HEK293 (cell line): ENCODE measurements around the gene CDCA8.
"Not testable (repeated sequence)": the region's sequence is repeated elsewhere in the genome, so short reads cannot be mapped to it uniquely, and the experiment has no call there.

Experiments
- CTCF ChIA-PET: fragments of 350-600 bp; formaldehyde crosslinking; extraction: SDS; loops from one replicate; lab custom pipeline; 2021; ENCODE audit warnings: antibody characterized with exemption; lab: Yijun Ruan, JAX
- POLR2A ChIA-PET: fragments of 300-600 bp; formaldehyde crosslinking; extraction: SDS; loops from one replicate; lab custom pipeline; 2020; ENCODE audit warnings: antibody characterized with exemption, inconsistent platforms; lab: Yijun Ruan, JAX
- H3K27ac ChIP-seq: fragments of 200-500 bp; sonication (Bioruptor generic); 2 replicates; pipeline ENCODE4 v1.5.1; 2014; ENCODE audit warnings: low read depth, low read length, control low read depth, inconsistent platforms; ENCODE audit errors: extremely low read depth
- H3K36me3 ChIP-seq, 2 experiments: fragments of 200-500 bp in 1 of 2; sonication (Bioruptor generic) in 1 of 2; 1 replicate in 1 of 2; 2 replicates in 1 of 2; pipeline ENCODE4 v1.5.1; 2014 to 2017; ENCODE audit warnings: inconsistent platforms in 2 of 2, low read length in 2 of 2; ENCODE audit not compliant: control insufficient read depth in 2 of 2, insufficient read depth in 1 of 2
- H3K4me1 ChIP-seq: fragments of 200-500 bp; sonication (Bioruptor generic); 2 replicates; pipeline ENCODE4 v1.5.1; 2014; ENCODE audit warnings: mild to moderate bottlenecking, low read length, inconsistent platforms; ENCODE audit not compliant: control insufficient read depth, insufficient read depth
- H3K4me3 ChIP-seq: 2 replicates; pipeline ENCODE4 v1.5.1; 2011; ENCODE audit warnings: low read depth, mild to moderate bottlenecking, control low read depth, low read length, moderate library complexity
- H3K9me3 ChIP-seq: fragments of 200-500 bp; sonication (Bioruptor generic); 2 replicates; pipeline ENCODE4 v1.5.1; 2014; ENCODE audit warnings: low read depth, low read length, inconsistent platforms; ENCODE audit not compliant: control insufficient read depth, insufficient read depth
- GFI1B ChIP-seq: fragments of 450-650 bp; formaldehyde crosslinking; IDR thresholded peaks from 2 replicates; pipeline ENCODE4 v1.5.1; 2016; ENCODE audit warnings: missing biosample characterization, missing genetic modification characterization
- MEIS1 ChIP-seq: sonication (generic); formaldehyde crosslinking; IDR thresholded peaks from 2 replicates; pipeline ENCODE4 v1.8.1; 2022; ENCODE audit warnings: missing genetic modification reagents, mild to moderate bottlenecking, borderline replicate concordance
- SALL2 ChIP-seq: fragments of 450-650 bp; formaldehyde crosslinking; IDR thresholded peaks from 2 replicates; pipeline ENCODE4 v1.5.0; 2017; ENCODE audit warnings: missing biosample characterization, mild to moderate bottlenecking, missing genetic modification characterization, borderline replicate concordance
- SETDB1 ChIP-seq: IDR thresholded peaks from one replicate; pipeline ENCODE4 v1.6.1; 2017; ENCODE audit warnings: mild to moderate bottlenecking, low read length, moderate library complexity, mixed read lengths; ENCODE audit not compliant: insufficient read length
- TRIM28 ChIP-seq: IDR thresholded peaks from 2 replicates; pipeline ENCODE4 v1.6.1; 2011; ENCODE audit warnings: low read length, control low read depth, borderline replicate concordance
- WT1 ChIP-seq: fragments of 450-650 bp; formaldehyde crosslinking; IDR thresholded peaks from 2 replicates; pipeline ENCODE4 v1.5.1; 2016; ENCODE audit warnings: missing biosample characterization, missing genetic modification characterization
- ZFHX2 ChIP-seq: fragments of 450-650 bp; formaldehyde crosslinking; conservative IDR thresholded peaks from 2 replicates; pipeline ENCODE4 v1.5.1; 2016; ENCODE audit warnings: missing biosample characterization, missing genetic modification characterization
- ZFP41 ChIP-seq: fragments of 450-650 bp; formaldehyde crosslinking; IDR thresholded peaks from 2 replicates; pipeline ENCODE4 v1.5.1; 2016; ENCODE audit warnings: missing biosample characterization, missing genetic modification characterization, borderline replicate concordance
- ZIC2 ChIP-seq: fragments of 450-650 bp; formaldehyde crosslinking; IDR thresholded peaks from 2 replicates; pipeline ENCODE4 v1.5.1; 2016; ENCODE audit warnings: missing biosample characterization, missing genetic modification characterization
- ZNF121 ChIP-seq: fragments of 450-650 bp; formaldehyde crosslinking; IDR thresholded peaks from 2 replicates; pipeline ENCODE4 v1.5.1; 2016; ENCODE audit warnings: missing biosample characterization, missing genetic modification characterization
- ZNF211 ChIP-seq: fragments of 450-650 bp; formaldehyde crosslinking; IDR thresholded peaks from 2 replicates; pipeline ENCODE4 v1.5.1; 2016; ENCODE audit warnings: low read depth, missing biosample characterization, missing genetic modification characterization
- ZNF391 ChIP-seq: fragments of 450-650 bp; formaldehyde crosslinking; IDR thresholded peaks from 2 replicates; pipeline ENCODE4 v1.5.1; 2016; ENCODE audit warnings: low read depth, missing biosample characterization, missing genetic modification characterization, borderline replicate concordance
- ZNF530 ChIP-seq: fragments of 450-650 bp; formaldehyde crosslinking; IDR thresholded peaks from 2 replicates; pipeline ENCODE4 v1.5.1; 2016; ENCODE audit warnings: low read depth, missing biosample characterization, missing genetic modification characterization
- ZNF777 ChIP-seq: fragments of 450-650 bp; formaldehyde crosslinking; IDR thresholded peaks from 2 replicates; pipeline ENCODE4 v1.5.1; 2017; ENCODE audit warnings: missing biosample characterization, missing genetic modification characterization, borderline replicate concordance
- ZSCAN16 ChIP-seq: fragments of 450-650 bp; formaldehyde crosslinking; IDR thresholded peaks from 2 replicates; pipeline ENCODE4 v1.5.1; 2016; ENCODE audit warnings: missing biosample characterization, missing genetic modification characterization
- TF ChIP-seq, protein P1 (sequence below): fragments of 450-650 bp; formaldehyde crosslinking; IDR thresholded peaks from 2 replicates; pipeline ENCODE4 v1.5.1; 2016; ENCODE audit warnings: missing biosample characterization, missing genetic modification characterization, borderline replicate concordance
- TF ChIP-seq, protein P2 (sequence below): fragments of 450-650 bp; formaldehyde crosslinking; IDR thresholded peaks from 2 replicates; pipeline ENCODE4 v1.5.1; 2016; ENCODE audit warnings: missing biosample characterization, missing genetic modification characterization
- TF ChIP-seq, protein P3 (sequence below): fragments of 450-650 bp; formaldehyde crosslinking; IDR thresholded peaks from 2 replicates; pipeline ENCODE4 v1.5.1; 2016; ENCODE audit warnings: missing biosample characterization, missing genetic modification characterization
- TF ChIP-seq, protein P4 (sequence below): fragments of 450-650 bp; formaldehyde crosslinking; IDR thresholded peaks from 2 replicates; pipeline ENCODE4 v1.5.1; 2017; ENCODE audit warnings: missing biosample characterization, missing genetic modification characterization

Gene CDCA8

DNA sequence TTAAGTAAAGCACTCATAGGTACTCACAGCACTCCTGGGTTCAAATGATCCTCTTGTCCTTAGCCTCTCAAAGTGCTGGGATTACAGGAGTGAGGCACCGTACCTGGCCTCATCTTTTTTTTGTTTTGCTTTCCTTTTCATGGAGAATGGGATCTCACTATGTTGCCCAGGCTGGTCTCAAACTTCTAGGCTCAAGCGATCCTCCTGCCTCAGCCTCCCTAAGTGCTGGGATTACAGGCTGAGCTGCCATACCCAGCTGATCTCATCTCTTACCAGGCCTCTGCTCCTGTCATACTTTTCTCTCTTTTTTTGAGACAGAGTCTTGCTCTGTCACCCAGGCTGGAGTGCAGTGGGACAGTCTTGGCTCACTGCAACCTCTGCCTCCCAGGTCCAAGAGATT lies 4.6 kb upstream of the CDCA8 start:
- POLR2A ChIA-PET: interaction anchor here (1.2 kb wide), 1 partner anchor 172 kb away, joined by 4 read pairs; the partner anchor contains the start of gene MTF1
- H3K27ac ChIP-seq, H3K9me3 ChIP-seq, CTCF ChIA-PET: not testable (repeated sequence)
- peak; percentile 89 for TF ChIP-seq ZNF121 (tag by site-specific recombination)
- TF ChIP-seq, all 188 proteins: peak for 1; not testable (repeated sequence) for 187
- peaks cover 15 to 62% of the 10 kb centered on the region in 2 experiments; a peak in 2 of 3 replicates for H3K36me3 ChIP-seq
- H3K4me3 ChIP-seq, H3K4me1 ChIP-seq: not testable (repeated sequence)

DNA sequence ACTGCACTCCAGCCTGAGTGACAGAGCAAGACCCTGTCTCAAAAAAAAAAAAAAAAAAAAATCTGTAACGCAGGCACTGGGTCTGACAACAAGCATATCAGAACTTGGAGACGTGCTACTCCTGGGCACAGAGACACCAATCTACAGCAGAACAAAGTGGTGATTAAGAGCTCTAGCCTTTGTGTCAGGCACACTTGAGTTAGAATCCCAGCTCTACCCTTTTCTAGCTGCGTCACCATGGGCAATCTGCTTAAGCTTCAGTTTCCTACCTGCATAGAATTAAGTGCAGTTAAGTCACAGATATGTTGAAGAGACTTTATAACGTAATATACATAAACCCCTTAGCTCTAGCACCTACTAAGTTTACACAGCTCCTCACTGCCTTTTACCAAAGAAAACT lies 3.4 kb upstream of the CDCA8 start:
- Histone ChIP-seq H3K4me3 (no peak overlapping the region), H3K4me1 (peaks cover 6% of the 10 kb centered on the region; the same call in 1 of the 2 replicates), H3K36me3 (peaks cover 15 to 52% of the 10 kb centered on the region in 2 experiments; a peak in 2 of 3 replicates), H3K27ac (no peak overlapping the region), H3K9me3 (no peaks in the 10 kb centered on the region)
- ChIA-PET POLR2A (interaction anchor here (0.8 to 5.6 kb wide), 5 partner anchors 88 to 174 kb away, joined by 4 to 50 read pairs (median 9); partner anchors contain the start of genes C1orf122, MEAF6, MTF1 and YRDC), CTCF (interaction anchor here (0.7 to 1.8 kb wide), 4 partner anchors 86 to 1113 kb away, joined by 3 to 11 read pairs (median 4); partner anchors contain the start of gene MTF1)
- TF ChIP-seq GFI1B (tag by site-specific recombination): no peak
- TF ChIP-seq SALL2 (tag by site-specific recombination): no peak
- no peak for TF ChIP-seq ZNF211 (tag by site-specific recombination)
- TF ChIP-seq ZNF777 (tag by site-specific recombination): no peak
- TF ChIP-seq ZNF530 (tag by site-specific recombination): no peak
- no peak for TF ChIP-seq ZSCAN16 (tag by site-specific recombination)
- TF ChIP-seq, protein P1, sequence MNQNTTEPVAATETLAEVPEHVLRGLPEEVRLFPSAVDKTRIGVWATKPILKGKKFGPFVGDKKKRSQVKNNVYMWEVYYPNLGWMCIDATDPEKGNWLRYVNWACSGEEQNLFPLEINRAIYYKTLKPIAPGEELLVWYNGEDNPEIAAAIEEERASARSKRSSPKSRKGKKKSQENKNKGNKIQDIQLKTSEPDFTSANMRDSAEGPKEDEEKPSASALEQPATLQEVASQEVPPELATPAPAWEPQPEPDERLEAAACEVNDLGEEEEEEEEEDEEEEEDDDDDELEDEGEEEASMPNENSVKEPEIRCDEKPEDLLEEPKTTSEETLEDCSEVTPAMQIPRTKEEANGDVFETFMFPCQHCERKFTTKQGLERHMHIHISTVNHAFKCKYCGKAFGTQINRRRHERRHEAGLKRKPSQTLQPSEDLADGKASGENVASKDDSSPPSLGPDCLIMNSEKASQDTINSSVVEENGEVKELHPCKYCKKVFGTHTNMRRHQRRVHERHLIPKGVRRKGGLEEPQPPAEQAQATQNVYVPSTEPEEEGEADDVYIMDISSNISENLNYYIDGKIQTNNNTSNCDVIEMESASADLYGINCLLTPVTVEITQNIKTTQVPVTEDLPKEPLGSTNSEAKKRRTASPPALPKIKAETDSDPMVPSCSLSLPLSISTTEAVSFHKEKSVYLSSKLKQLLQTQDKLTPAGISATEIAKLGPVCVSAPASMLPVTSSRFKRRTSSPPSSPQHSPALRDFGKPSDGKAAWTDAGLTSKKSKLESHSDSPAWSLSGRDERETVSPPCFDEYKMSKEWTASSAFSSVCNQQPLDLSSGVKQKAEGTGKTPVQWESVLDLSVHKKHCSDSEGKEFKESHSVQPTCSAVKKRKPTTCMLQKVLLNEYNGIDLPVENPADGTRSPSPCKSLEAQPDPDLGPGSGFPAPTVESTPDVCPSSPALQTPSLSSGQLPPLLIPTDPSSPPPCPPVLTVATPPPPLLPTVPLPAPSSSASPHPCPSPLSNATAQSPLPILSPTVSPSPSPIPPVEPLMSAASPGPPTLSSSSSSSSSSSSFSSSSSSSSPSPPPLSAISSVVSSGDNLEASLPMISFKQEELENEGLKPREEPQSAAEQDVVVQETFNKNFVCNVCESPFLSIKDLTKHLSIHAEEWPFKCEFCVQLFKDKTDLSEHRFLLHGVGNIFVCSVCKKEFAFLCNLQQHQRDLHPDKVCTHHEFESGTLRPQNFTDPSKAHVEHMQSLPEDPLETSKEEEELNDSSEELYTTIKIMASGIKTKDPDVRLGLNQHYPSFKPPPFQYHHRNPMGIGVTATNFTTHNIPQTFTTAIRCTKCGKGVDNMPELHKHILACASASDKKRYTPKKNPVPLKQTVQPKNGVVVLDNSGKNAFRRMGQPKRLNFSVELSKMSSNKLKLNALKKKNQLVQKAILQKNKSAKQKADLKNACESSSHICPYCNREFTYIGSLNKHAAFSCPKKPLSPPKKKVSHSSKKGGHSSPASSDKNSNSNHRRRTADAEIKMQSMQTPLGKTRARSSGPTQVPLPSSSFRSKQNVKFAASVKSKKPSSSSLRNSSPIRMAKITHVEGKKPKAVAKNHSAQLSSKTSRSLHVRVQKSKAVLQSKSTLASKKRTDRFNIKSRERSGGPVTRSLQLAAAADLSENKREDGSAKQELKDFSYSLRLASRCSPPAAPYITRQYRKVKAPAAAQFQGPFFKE: no peak
- no peak for TF ChIP-seq TRIM28
- no peak for TF ChIP-seq ZFP41 (tag by site-specific recombination)
- no peak for TF ChIP-seq SETDB1

DNA sequence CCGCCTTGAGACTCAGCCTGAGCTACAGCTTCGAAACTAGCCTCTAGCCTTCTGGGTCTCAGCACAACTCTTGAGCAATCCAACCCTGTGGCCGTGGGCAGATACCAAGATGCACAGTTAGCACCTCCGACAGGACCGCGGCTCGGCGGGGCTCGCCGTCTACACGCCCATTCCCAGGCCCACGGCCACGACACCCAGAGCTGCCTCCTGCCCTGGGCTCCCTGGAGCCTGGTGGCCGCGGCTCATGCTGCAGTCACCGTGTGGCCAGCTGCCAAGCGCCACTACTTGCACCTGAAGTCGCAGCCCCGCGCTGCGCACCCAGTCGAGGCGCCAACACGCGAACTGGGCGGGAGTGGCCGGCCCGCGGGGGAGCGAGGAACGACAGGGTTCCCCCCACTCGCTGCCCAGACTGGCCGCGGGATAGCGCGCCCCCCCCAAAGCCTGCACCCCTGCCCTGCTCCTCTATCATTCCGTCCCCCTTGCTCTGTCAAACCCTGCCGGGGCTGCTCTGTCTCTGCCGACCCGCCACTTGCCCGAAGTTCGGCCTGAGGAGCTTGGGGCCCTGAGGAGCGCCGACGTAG lies 729 bp upstream of the CDCA8 start:
- H3K9me3 ChIP-seq: no peaks in the 10 kb centered on the region
- CTCF ChIA-PET: interaction anchor here (0.6 to 2.6 kb wide), 6 partner anchors 8 to 399 kb away, joined by 3 to 8 read pairs (median 4); partner anchors contain the start of genes GNL2 and MTF1
- peak overlapping the region; percentile 76 for H3K4me3 ChIP-seq
- peak overlapping the region; percentile 66; the same call in 1 of the 2 replicates for H3K27ac ChIP-seq
- POLR2A ChIA-PET: interaction anchor here (0.8 to 5.6 kb wide), 9 partner anchors 8 to 168 kb away, joined by 3 to 50 read pairs (median 4); partner anchors contain the start of genes C1orf122, EPHA10, MTF1 and YRDC
- H3K36me3 ChIP-seq: peaks cover 23 to 50% of the 10 kb centered on the region in 2 experiments
- H3K4me1 ChIP-seq: peaks cover 6% of the 10 kb centered on the region; the same call in 1 of the 2 replicates
- TF ChIP-seq, protein P2, sequence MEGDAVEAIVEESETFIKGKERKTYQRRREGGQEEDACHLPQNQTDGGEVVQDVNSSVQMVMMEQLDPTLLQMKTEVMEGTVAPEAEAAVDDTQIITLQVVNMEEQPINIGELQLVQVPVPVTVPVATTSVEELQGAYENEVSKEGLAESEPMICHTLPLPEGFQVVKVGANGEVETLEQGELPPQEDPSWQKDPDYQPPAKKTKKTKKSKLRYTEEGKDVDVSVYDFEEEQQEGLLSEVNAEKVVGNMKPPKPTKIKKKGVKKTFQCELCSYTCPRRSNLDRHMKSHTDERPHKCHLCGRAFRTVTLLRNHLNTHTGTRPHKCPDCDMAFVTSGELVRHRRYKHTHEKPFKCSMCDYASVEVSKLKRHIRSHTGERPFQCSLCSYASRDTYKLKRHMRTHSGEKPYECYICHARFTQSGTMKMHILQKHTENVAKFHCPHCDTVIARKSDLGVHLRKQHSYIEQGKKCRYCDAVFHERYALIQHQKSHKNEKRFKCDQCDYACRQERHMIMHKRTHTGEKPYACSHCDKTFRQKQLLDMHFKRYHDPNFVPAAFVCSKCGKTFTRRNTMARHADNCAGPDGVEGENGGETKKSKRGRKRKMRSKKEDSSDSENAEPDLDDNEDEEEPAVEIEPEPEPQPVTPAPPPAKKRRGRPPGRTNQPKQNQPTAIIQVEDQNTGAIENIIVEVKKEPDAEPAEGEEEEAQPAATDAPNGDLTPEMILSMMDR (tag by site-specific recombination): peak; percentile 66; the same call in 1 of the 2 replicates
- TF ChIP-seq ZNF391 (tag by site-specific recombination): peak; percentile 21; the same call in 1 of the 2 replicates
- TF ChIP-seq, protein P3, sequence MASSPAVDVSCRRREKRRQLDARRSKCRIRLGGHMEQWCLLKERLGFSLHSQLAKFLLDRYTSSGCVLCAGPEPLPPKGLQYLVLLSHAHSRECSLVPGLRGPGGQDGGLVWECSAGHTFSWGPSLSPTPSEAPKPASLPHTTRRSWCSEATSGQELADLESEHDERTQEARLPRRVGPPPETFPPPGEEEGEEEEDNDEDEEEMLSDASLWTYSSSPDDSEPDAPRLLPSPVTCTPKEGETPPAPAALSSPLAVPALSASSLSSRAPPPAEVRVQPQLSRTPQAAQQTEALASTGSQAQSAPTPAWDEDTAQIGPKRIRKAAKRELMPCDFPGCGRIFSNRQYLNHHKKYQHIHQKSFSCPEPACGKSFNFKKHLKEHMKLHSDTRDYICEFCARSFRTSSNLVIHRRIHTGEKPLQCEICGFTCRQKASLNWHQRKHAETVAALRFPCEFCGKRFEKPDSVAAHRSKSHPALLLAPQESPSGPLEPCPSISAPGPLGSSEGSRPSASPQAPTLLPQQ (tag by site-specific recombination): peak; percentile 37; the same call in 1 of the 2 replicates
- TF ChIP-seq, protein P4, sequence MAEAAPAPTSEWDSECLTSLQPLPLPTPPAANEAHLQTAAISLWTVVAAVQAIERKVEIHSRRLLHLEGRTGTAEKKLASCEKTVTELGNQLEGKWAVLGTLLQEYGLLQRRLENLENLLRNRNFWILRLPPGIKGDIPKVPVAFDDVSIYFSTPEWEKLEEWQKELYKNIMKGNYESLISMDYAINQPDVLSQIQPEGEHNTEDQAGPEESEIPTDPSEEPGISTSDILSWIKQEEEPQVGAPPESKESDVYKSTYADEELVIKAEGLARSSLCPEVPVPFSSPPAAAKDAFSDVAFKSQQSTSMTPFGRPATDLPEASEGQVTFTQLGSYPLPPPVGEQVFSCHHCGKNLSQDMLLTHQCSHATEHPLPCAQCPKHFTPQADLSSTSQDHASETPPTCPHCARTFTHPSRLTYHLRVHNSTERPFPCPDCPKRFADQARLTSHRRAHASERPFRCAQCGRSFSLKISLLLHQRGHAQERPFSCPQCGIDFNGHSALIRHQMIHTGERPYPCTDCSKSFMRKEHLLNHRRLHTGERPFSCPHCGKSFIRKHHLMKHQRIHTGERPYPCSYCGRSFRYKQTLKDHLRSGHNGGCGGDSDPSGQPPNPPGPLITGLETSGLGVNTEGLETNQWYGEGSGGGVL (tag by site-specific recombination): peak; percentile 79
- no peak for TF ChIP-seq MEIS1 (CRISPR knock-in tag)
- peak; percentile 35; the same call in 1 of the 2 replicates for TF ChIP-seq ZFHX2 (tag by site-specific recombination)
- TF ChIP-seq WT1 (tag by site-specific recombination): no peak
- TF ChIP-seq ZIC2 (tag by site-specific recombination): peak; percentile 64
